ENCODE data around the gene NOTUM. TPM values are rescaled to one million over a fixed set of nuclear protein-coding genes. Genes with fewer than 3 reads are reported as not detected.
A peak's percentile ranks its signal among the peaks of the same experiment; 100 is the strongest.
"Not testable (repeated sequence)": the region's sequence is repeated elsewhere in the genome, so short reads cannot be mapped to it uniquely, and the experiment has no call there.

NOTUM gene
- total and polyA plus RNA-seq, 4 donors: 0.71 to 7.6 (median 2.2) TPM

DNA sequence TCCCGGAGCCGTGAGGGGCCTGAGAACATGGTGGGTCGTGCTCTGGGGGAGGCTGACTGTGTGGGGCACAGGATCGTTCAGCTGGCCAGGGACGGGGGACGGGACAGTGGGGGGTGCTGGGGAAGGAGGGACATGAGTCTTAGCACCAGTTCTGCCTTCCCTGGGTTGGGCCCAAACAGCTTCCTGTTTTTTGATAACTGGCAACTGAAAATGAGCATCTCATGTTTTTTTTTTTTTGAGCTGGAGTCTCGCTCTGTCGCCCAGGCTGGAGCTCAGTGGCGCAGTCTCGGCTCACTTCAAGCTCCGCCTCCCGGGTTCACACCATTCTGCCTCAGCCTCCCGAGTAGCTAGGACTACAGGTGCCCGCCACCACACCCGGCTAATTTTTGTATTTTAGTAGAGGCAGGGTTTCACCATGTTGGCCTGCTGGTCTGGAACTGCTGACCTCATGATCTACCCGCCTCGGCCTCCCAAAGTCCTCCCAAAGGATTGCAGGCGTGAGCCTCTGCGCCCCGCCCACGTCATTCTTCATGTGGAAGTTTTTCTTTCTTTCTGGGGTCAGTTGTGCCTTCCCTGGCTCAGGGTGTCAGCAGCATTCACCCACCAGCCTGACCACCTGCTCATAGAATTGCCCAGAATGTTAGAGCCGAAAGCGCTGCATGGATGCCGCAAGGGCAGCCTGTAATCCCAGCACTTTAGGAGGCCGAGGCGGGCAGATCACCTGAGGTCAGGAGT lies 22.8 kb upstream of the NOTUM start:
- H3K9ac ChIP-seq (ENCODE audit: insufficient read depth in 1 of 2, low read length in 2 of 2): no peak overlapping the region
- H3K4me3 ChIP-seq: no peak overlapping the region
- peaks cover 4 to 32% (median 15%) of the 10 kb centered on the region in 4 donors for H3K36me3 ChIP-seq (ENCODE audit: control insufficient read depth in 4 of 4, insufficient read depth in 4 of 4, low read length in 4 of 4)
- peaks cover 0 to 9% (median under 1%) of the 10 kb centered on the region in 5 donors for H3K4me1 ChIP-seq (ENCODE audit: control insufficient read depth in 5 of 5, insufficient read depth in 5 of 5, low read length in 5 of 5)
- no peak for DNase-seq
- 86 to 93% methylated on average over 26 of the region's 26 CpGs for WGBS, 2 donors
- TF ChIP-seq, protein P1, sequence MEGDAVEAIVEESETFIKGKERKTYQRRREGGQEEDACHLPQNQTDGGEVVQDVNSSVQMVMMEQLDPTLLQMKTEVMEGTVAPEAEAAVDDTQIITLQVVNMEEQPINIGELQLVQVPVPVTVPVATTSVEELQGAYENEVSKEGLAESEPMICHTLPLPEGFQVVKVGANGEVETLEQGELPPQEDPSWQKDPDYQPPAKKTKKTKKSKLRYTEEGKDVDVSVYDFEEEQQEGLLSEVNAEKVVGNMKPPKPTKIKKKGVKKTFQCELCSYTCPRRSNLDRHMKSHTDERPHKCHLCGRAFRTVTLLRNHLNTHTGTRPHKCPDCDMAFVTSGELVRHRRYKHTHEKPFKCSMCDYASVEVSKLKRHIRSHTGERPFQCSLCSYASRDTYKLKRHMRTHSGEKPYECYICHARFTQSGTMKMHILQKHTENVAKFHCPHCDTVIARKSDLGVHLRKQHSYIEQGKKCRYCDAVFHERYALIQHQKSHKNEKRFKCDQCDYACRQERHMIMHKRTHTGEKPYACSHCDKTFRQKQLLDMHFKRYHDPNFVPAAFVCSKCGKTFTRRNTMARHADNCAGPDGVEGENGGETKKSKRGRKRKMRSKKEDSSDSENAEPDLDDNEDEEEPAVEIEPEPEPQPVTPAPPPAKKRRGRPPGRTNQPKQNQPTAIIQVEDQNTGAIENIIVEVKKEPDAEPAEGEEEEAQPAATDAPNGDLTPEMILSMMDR (IDR thresholded peaks at IDR 0.05; ENCODE audit: control extremely low read depth, extremely low read depth): no peak
- no peaks in the 10 kb centered on the region for H3K27me3 ChIP-seq (ENCODE audit: control insufficient read depth in 3 of 3, insufficient read depth in 3 of 3, low read length in 2 of 3)
- no peak for ATAC-seq (ENCODE audit: insufficient read depth, low FRiP score)
- peaks cover 0 to 3% (median 0%) of the 10 kb centered on the region in 4 donors for H3K9me3 ChIP-seq (ENCODE audit: control insufficient read depth in 4 of 4, insufficient read depth in 3 of 4, low read length in 3 of 4)
- H3K27ac ChIP-seq (ENCODE audit: low read depth in 1 of 2, low read length in 1 of 2): no peak overlapping the region

DNA sequence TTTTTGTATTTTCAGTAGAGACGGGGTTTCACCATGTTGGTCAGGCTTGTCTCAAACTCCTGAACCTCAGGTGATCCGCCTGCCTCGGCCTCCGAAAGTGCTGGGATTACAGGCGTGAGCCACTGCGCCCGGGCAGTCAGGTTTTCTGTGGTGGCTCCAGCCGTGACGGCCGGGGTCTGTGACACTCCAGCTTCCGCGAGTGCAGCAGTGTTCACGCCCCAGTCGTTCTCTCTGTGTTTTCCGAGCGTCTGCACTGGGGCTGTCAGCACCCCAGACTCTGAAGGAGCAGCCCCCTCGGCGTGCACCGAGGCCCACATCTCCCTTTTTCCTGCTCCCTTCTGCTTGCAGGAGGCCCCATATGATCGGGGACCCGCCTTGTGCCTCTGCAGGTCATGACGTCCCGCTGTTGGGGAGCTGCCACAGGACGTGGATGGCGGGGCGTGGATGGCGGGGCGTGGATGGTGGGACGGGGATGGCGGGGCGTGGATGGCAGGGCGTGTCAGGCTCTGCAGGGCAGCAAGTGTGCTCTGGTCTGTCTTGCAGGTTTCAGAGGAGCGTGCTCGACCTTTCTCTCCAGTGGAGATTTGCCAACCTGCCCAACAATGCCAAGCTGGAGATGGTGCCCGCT lies 22.1 kb upstream of the NOTUM start:
- ATAC-seq (ENCODE audit: insufficient read depth, low FRiP score): no peak
- Histone ChIP-seq H3K27ac (ENCODE audit: low read depth in 1 of 2, low read length in 1 of 2) (no peak overlapping the region), H3K9ac (ENCODE audit: insufficient read depth in 1 of 2, low read length in 2 of 2) (no peak overlapping the region), H3K4me3 (no peak overlapping the region), H3K9me3 (ENCODE audit: control insufficient read depth in 4 of 4, insufficient read depth in 3 of 4, low read length in 3 of 4) (peaks cover 0 to 3% (median 0%) of the 10 kb centered on the region in 4 donors), H3K27me3 (ENCODE audit: control insufficient read depth in 3 of 3, insufficient read depth in 3 of 3, low read length in 2 of 3) (no peaks in the 10 kb centered on the region), H3K36me3 (ENCODE audit: control insufficient read depth in 4 of 4, insufficient read depth in 4 of 4, low read length in 4 of 4) (peaks cover 4 to 32% (median 15%) of the 10 kb centered on the region in 4 donors), H3K4me1 (ENCODE audit: control insufficient read depth in 5 of 5, insufficient read depth in 5 of 5, low read length in 5 of 5) (peaks cover 0 to 14% (median 3%) of the 10 kb centered on the region in 5 donors)
- TF ChIP-seq, protein P1 (IDR thresholded peaks at IDR 0.05; ENCODE audit: control extremely low read depth, extremely low read depth): no peak
- no peak for DNase-seq
- 94 to 95% methylated on average over 35 of the region's 35 CpGs for WGBS, 2 donors

DNA sequence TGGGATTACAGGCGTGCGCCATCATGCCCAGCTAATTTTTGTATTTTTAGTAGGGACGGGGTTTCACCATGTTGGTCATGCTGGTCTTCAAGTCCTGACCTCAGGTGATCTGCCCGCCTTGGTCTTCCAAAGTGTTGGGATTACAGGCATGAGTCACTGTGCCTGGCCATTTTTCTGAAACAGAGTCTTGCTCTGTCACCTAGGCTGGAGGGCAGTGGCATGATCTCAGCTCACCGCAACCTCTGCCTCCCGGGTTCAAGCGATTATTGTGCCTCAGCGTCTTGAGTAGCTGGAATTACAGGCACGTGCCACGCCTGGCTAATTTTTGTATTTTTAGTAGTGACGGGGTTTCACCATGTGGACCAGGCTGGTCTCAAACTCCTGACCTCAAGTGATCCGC lies 20.5 kb upstream of the NOTUM start:
- not testable (repeated sequence) for ATAC-seq (ENCODE audit: insufficient read depth, low FRiP score); H3K27ac ChIP-seq (ENCODE audit: low read depth in 1 of 2, low read length in 1 of 2); DNase-seq; H3K9me3 ChIP-seq (ENCODE audit: control insufficient read depth in 4 of 4, insufficient read depth in 3 of 4, low read length in 3 of 4); H3K4me3 ChIP-seq; H3K27me3 ChIP-seq (ENCODE audit: control insufficient read depth in 3 of 3, insufficient read depth in 3 of 3, low read length in 2 of 3); H3K9ac ChIP-seq (ENCODE audit: insufficient read depth in 1 of 2, low read length in 2 of 2)
- H3K4me1 ChIP-seq (ENCODE audit: control insufficient read depth in 5 of 5, insufficient read depth in 5 of 5, low read length in 5 of 5): peaks cover 0 to 15% (median 3%) of the 10 kb centered on the region in 5 donors
- WGBS, 2 donors: 95 to 97% methylated on average over 12 of the region's 12 CpGs
- H3K36me3 ChIP-seq (ENCODE audit: control insufficient read depth in 4 of 4, insufficient read depth in 4 of 4, low read length in 4 of 4): peaks cover 4 to 28% (median 15%) of the 10 kb centered on the region in 4 donors

DNA sequence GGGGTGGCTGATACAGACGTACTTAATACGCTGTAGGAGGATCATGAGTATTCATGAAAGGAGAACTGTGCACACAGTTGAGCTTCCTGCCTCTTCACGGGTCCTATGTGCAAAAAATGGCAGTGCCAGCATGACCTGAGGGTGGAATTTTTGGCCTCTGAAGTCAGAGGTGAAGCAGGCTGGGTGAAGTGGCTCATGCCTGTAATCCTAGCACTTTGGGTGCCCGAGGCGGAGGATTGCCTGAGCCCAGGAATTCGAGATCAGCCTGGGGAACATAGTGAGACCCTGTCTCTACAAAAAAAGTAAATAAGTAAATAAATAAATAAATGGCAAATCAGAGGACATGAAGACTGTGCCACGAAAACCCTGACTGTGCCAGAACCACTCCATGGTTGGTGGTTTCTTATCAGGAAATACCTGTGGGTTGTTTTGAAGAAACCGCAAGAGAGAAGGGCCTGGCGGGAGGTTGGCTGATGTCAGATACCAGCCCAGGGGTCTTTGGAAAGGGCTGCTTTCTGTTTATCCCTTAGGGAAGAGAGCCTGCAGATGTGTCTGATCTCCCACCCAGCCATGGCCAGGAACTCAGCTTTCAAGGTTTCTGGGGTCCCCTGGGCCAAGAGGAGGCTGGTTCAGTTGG lies 19.8 kb upstream of the NOTUM start:
- H3K27ac ChIP-seq (ENCODE audit: low read depth in 1 of 2, low read length in 1 of 2): peak overlapping the region in 1 of 2 donors; percentile 80
- WGBS, 2 donors: 49 to 52% methylated on average over 9 of the region's 9 CpGs
- ATAC-seq (ENCODE audit: insufficient read depth, low FRiP score) (no peak), DNase-seq (no peak)
- TF ChIP-seq, protein P1 (IDR thresholded peaks at IDR 0.05; ENCODE audit: control extremely low read depth, extremely low read depth): no peak
- H3K27me3 ChIP-seq (ENCODE audit: control insufficient read depth in 3 of 3, insufficient read depth in 3 of 3, low read length in 2 of 3): no peaks in the 10 kb centered on the region
- peaks cover 0 to 17% (median 3%) of the 10 kb centered on the region in 5 donors for H3K4me1 ChIP-seq (ENCODE audit: control insufficient read depth in 5 of 5, insufficient read depth in 5 of 5, low read length in 5 of 5)
- H3K4me3 ChIP-seq: no peak overlapping the region
- H3K9ac ChIP-seq (ENCODE audit: insufficient read depth in 1 of 2, low read length in 2 of 2): no peak overlapping the region
- peaks cover 4 to 24% (median 13%) of the 10 kb centered on the region in 4 donors for H3K36me3 ChIP-seq (ENCODE audit: control insufficient read depth in 4 of 4, insufficient read depth in 4 of 4, low read length in 4 of 4)
- H3K9me3 ChIP-seq (ENCODE audit: control insufficient read depth in 4 of 4, insufficient read depth in 3 of 4, low read length in 3 of 4): peaks cover 0 to 2% (median 0%) of the 10 kb centered on the region in 4 donors

Data from lung (tissue), 12 donors.